NCI-H82 treated with DMSO at 0.1 percent for 48 hours (cell line): ENCODE data around the gene SPOCK1.
"Not testable (repeated sequence)": the region's sequence is repeated elsewhere in the genome, so short reads cannot be mapped to it uniquely, and the experiment has no call there.

Source experiments
- DNase-seq: peaks from one replicate; lab custom pipeline; 2025; ENCODE audit not compliant: unreplicated experiment; lab: John Stamatoyannopoulos, UW

SPOCK1 gene

GRCh38 chr5:137233304-137233703, 265.8 kb downstream of the SPOCK1 start:
- not testable (repeated sequence) for DNase-seq

DNA sequence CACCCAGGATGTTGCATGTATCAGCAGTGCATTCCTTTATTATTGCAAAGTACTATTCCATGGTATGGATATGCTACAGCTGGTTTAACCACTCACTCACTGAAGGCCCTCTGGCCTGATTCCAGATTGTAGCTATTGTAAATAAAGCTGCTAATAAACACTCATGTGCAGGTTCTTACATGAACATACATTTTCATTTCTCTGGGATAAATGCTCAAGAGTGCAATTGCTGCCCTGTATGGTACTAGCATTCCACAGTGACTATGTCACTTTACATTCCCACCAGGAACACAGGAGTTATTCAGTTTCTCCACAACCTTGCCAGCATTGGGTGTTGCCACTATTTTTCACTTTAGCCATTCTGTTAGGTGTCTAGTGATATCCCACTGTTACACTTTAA, 267.6 kb downstream of the SPOCK1 start:
- no peak for DNase-seq

- DNase-seq = peak; percentile 47
Observed at GRCh38 chr5:137228816-137229215, 270.3 kb downstream of the SPOCK1 start.

DNA sequence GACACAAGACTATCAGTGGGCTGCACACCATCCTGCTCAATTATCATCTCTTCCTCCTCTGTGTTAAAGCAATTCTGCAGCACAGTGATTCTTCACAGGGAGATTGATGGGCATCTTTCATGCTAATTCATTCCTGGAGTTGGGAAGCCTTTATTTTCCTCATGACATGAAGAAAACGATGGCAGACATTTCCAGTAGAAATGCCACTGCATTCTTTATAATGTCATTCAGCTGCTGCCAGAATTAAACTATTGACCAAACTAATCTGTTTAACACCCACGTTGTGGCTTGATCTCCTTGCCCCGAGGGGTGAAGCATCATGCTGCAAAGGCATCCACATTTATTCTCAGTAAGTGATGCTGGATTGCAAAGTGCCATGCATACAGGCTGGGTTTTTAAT, 273.0 kb downstream of the SPOCK1 start:
- no peak for DNase-seq

GRCh38 chr5:137223324-137224295, 275.5 kb downstream of the SPOCK1 start:
- no peak for DNase-seq

DNA sequence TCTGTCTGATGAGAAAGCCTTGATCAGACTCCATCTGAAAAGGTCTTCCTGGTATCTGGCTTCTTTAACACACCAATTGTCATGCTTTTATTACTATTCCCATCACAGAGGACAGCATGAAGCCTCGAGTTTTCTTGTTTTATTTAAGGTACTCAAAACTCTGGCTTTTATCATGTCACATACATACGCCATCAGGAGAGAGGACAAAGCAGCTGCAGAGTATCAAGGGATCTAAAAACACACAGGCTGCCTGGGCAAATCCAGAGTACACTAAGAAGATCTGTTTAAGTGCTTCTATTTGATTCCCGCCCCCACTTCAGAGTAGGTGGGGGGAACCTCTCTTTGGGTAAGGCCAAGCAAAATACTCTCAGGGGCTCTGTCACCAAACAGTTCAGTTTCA, 277.2 kb downstream of the SPOCK1 start:
- peak; percentile 70 for DNase-seq

DNA sequence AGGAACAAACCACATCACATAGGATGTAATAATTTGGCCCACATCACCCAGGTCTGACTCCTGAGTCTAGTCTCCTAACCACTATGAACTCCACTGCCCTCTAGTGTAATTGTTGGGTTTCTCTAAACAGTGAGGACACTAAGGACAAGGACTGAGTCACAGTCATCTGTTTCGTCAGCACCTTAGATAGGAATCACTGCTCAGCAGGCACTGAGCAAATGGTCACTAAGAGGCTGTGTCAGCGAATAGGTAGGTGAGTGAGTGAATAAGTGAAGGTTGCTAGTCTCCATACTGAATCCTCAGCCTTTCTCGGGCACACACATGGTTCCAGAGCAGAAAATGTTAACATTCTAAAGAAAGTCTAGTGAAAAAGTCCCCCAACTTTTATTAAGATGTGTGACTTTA, 278.6 kb downstream of the SPOCK1 start:
- DNase-seq = peak; percentile 44

DNA sequence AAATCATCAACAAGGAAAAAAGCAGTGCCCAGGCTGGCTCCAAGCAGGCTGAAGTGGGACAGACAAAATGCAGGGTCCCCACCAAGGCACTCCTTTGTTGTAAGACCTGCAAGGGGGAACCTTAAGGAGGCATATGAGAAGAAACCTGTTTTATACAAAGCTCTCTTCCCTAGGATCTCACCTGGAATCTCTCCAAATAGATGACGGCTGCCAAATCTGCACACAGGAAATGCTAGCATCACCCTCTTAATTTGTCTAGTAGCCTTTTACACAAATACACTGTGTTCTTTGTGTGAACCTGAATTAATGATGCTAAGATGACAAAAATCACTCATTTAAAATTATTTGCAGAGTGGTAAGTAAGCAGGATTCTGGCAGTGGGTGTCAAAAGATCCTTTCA, 280.2 kb downstream of the SPOCK1 start:
- no peak for DNase-seq

DNA sequence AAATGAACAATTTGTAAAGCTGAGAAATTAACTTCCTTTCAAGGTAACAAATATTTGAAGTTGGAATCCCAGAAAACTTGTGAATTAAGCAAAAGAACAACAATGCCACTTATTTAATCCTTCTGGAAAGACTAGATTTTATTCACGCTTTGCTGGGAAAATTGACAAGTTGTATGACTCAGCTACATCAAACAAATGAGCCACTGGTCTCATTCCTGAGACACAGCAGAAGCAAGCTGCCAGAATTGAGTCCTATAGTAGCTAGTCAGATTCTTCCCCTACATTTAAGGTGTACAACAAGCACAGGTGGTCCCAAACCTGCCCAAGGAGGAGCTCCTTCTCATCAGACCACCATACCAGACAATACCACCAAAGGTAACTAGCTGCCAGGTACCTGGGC, 280.7 kb downstream of the SPOCK1 start:
- no peak for DNase-seq

GRCh38 chr5:137217599-137218200, 281.4 kb downstream of the SPOCK1 start:
- DNase-seq = no peak

- no peak for DNase-seq
Observed at GRCh38 chr5:137216976-137217598, 282.0 kb downstream of the SPOCK1 start.

GRCh38 chr5:137215780-137216179, 283.3 kb downstream of the SPOCK1 start:
- DNase-seq = no peak

DNA sequence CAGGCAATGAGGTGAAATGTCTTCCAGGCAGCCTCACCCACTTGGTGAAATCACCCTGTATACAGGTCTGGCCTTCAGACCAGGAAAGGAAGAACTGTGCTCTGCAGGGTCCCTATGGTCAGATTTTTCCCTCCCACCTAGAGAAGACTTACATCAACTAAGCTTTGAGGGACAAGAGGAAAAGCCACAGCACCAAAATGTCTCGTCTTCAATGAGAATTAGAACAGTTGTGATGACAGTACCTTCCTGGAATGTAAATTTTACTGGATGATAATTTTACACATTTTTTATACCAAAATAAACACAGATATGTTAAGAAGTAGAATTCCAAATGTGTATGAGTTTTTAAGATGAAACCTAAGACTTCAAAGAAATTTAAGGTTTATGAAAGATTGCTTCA, 283.9 kb downstream of the SPOCK1 start:
- DNase-seq = no peak

DNA sequence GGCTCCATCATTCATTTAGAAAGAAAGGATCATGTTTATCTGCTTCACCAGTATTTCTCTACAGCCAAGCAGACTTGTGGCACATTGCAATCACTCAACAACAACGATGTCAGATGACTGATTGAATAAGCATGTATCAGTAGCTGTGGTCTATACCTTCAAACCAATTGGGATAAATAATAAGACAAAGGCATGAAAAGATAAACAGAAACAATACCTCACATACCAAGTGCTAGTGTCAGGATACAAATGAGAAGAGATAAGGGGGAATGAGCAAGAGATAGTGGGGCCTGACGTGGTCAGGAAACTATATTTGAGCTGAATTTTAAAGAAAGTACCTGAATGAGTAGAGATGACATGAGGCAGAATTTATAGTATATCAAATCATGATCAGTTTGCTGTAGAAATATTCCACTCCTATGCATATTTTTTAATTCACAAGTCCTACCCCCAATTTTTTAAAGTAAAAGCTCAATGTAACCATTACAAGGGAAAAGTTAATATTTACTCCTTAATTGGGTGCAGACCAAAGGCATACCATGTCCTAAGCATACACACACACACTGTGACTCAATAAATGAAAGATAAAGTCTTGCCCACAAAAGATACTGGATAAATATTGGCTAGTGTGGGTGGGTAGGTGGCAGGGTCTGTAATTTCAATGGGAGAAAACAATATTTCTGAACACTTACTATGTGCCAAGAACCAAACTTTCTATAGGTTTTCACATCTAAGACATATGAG, 284.5 kb downstream of the SPOCK1 start:
- DNase-seq = no peak

GRCh38 chr5:137212471-137212870, 286.7 kb downstream of the SPOCK1 start:
- no peak for DNase-seq

DNA sequence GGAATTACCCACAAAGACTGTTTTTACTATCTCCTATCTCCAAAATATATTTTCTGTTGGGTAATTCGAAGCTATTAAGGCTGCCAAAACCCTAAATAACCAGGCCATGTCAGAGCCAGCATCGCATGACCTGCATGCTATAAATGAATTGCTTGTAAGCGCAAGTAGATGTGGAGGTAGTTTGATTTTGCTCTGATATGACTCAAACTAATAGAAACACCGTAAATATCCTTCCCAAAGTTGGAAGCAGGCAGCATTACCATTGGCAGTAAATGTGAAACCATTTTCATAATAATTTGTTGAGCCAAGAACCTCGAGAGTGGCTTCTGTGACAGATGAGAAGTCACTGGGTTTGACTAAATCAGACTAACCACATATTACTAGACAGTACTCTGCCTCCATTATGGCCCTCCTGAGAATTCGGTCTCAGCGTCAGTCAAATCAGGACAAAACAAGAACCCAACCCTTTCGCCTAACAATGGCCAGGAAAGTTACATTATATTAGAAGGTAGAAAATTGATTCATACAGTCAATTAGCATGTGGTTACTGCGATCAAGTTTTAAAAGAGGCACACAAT, 289.8 kb downstream of the SPOCK1 start:
- no peak for DNase-seq

DNA sequence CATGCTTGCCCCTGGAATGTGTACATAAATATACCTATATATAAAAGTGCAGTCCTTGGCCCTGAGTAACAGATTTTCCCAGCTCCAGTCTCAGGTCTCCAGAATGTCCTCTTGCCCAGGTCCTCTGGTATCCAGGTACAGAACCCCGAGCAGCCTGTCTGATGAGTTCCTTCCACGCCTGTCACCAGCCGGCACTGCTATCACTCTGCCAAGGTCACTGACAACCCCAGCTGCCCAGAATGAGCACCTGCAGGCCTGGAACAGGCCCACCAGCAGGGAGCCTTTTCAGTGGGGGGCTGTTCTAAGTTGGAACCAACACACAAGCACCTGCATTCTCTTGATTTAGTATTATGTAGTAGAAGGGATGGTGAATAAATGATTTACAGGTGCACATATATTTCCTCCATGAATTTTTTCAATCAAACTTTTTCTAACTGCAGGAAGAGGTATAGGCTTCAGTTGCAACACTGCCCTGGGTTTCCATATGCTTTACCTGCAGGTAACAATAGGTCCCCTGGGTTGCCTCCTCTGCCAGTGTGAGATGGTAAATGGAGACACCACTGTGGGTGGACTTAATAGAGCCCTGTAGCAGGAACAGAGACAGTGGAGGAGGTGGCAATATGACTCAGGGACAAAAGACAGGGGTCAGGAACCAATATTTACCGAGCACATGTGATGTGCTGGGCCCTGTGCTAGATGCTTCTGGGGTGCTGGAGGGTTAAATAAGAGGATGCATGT, 291.9 kb downstream of the SPOCK1 start:
- DNase-seq = no peak

DNA sequence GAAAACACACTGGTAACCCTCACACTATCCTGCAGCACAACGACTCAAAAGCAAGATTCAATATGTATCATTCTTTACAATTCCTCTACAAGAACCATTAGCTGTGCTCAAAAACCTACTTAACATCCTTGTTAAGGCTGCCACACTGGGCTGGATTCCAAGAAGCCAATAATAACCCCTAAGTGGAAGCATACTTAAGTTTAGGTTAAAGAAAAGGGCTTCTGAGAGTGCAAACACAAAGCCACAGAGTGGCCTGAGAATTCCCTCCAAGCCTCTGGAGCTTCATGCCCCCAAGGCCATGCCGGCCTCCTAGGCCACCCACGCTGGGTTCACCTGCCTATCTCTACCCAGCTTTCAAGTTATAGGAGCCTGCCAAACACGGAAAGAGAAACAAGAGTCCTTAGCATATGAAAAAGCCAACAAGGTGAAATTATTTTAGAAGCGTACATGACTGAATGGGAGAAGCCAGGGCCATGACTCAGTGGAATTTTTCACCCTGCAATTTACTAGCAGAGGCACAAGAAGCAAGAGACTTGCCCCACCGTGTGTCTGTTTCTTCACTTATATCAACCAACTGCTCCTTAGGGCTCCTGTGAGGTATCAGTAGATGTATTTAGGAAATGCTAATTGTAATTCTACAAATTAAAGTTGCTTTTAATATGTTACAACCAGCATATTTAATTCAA, 293.0 kb downstream of the SPOCK1 start:
- peak; percentile 20 for DNase-seq

DNA sequence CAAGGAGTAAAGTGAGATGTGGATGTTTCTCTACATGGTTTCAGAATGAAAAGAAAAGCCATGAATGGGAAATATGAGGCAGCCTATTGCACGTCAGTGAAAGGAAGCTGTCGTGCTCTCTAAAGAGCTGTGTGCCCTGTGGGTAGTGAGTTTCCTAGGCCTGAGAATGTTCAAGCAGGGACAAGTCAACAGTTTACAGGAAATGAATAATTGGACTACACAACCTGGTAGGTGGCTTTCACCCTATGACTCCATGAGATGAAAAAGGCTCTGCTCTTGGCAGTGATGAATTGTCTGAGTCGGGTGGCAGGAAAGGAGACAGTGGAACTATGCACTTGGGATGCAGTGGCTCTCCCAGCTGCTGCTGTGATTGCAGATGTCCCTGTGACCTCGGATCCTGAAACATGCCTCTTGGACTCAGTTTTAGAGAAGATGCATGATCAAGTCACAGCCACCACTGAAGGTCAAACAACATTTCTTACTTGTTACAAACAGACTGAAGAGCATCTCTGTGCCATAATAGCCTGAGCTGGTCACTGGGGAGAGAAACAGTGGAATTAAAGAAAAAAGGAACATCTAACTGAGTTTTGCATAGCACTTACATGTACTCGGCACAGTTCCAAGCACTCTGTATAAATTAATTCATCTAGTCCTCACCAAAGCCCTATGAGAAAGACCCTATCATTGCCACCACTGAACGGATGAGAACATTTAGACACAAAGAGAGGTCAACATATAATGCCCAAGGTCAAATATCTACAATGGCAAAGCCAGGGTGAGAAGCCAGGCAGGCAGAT, 293.7 kb downstream of the SPOCK1 start:
- no peak for DNase-seq
